Stimulated activated CD8-positive, alpha-beta memory T cell treated with anti-CD3 and anti-CD28 coated beads, Interleukin-7, amount 100 ng/mL, for 1 hour (primary cell): ENCODE measurements around the gene EML1.
"Not testable (repeated sequence)": the region's sequence is repeated elsewhere in the genome, so short reads cannot be mapped to it uniquely, and the experiment has no call there.

Experiments
- DNase-seq, 2 donors: peaks; one replicate each; pipeline ENCODE4 v3.0.0-alpha.2; 2020; ENCODE audit warnings: low read depth in 2 of 2

The EML1 gene

GRCh38 chr14:99937475-99938244, 144.4 kb downstream of the EML1 start:
- no peak for DNase-seq

- no peak for DNase-seq
These were observed 145.2 kb downstream of the EML1 start for GRCh38 chr14:99938376-99938775.

GRCh38 chr14:99938896-99939295, 145.7 kb downstream of the EML1 start:
- no peak for DNase-seq

GRCh38 chr14:99939421-99939820, 146.2 kb downstream of the EML1 start:
- no peak for DNase-seq

- no peak for DNase-seq
These were observed 146.9 kb downstream of the EML1 start for GRCh38 chr14:99940064-99940463.

- no peak for DNase-seq
These were observed 148.0 kb downstream of the EML1 start for GRCh38 chr14:99941211-99941610.

GRCh38 chr14:99943620-99944019, 150.4 kb downstream of the EML1 start:
- no peak for DNase-seq

- no peak for DNase-seq
These were observed 151.0 kb downstream of the EML1 start for GRCh38 chr14:99944241-99944651.

GRCh38 chr14:99945732-99946651, 152.8 kb downstream of the EML1 start:
- DNase-seq, result no peak

- peak; percentile 14 to 42 for DNase-seq
These were observed 153.7 kb downstream of the EML1 start for GRCh38 chr14:99946652-99947489.

GRCh38 chr14:99947695-99948094, 154.5 kb downstream of the EML1 start:
- no peak for DNase-seq

- DNase-seq, result not testable (repeated sequence)
These were observed 156.0 kb downstream of the EML1 start for GRCh38 chr14:99949011-99949732.

- no peak for DNase-seq
These were observed 157.0 kb downstream of the EML1 start for GRCh38 chr14:99950181-99950580.

GRCh38 chr14:99951085-99951484, 157.9 kb downstream of the EML1 start:
- no peak for DNase-seq

- DNase-seq, result no peak
These were observed 158.8 kb downstream of the EML1 start for GRCh38 chr14:99952039-99952438.

- no peak for DNase-seq
These were observed 159.2 kb downstream of the EML1 start for GRCh38 chr14:99952453-99952852.

- DNase-seq, result no peak
These were observed 162.7 kb downstream of the EML1 start for GRCh38 chr14:99955826-99956455.

GRCh38 chr14:99958380-99958779, 165.2 kb downstream of the EML1 start:
- DNase-seq, result no peak

- no peak for DNase-seq
These were observed 168.8 kb downstream of the EML1 start for GRCh38 chr14:99961826-99962518.

GRCh38 chr14:99964979-99965378, 171.8 kb downstream of the EML1 start:
- no peak for DNase-seq
